Osteoblast (primary cell): Measurements from ENCODE around the gene GNLY. TPM values are rescaled to one million over a fixed set of nuclear protein-coding genes. Genes with fewer than 3 reads are reported as not detected.

Experiments used
- DNase-seq: peaks from one replicate; pipeline ENCODE4 v3.0.0; 2011; ENCODE audit warnings: low spot score, mixed read lengths; ENCODE audit not compliant: insufficient read length; ENCODE audit errors: missing footprints
- H2AFZ ChIP-seq: 2 replicates; pipeline ENCODE4 v1.6.0; 2011; ENCODE audit warnings: mild to moderate bottlenecking, low read length
- H3K27ac ChIP-seq: 2 replicates; pipeline ENCODE4 v1.5.1; 2011; ENCODE audit warnings: mild to moderate bottlenecking, low read depth, low read length, moderate library complexity
- H3K27me3 ChIP-seq: 2 replicates; pipeline ENCODE4 v1.6.0; 2012; ENCODE audit warnings: mild to moderate bottlenecking, control low read depth, inconsistent platforms, low read length, moderate library complexity; ENCODE audit not compliant: insufficient read depth
- H3K36me3 ChIP-seq: 2 replicates; pipeline ENCODE4 v1.5.1; 2011; ENCODE audit warnings: mild to moderate bottlenecking, low read length, control low read depth, moderate library complexity; ENCODE audit not compliant: insufficient read depth
- H3K4me1 ChIP-seq: 2 replicates; pipeline ENCODE4 v1.5.1; 2011; ENCODE audit warnings: mild to moderate bottlenecking, low read length, control low read depth, moderate library complexity; ENCODE audit not compliant: insufficient read depth
- H3K4me2 ChIP-seq: 2 replicates; pipeline ENCODE4 v1.6.0; 2011; ENCODE audit warnings: mild to moderate bottlenecking, low read length; ENCODE audit not compliant: insufficient read depth
- H3K4me3 ChIP-seq: fragments of 200-600 bp; sonication (generic); 3 replicates; pipeline ENCODE4 v1.5.1; 2012; ENCODE audit warnings: mild to moderate bottlenecking, low read length, inconsistent platforms; ENCODE audit not compliant: insufficient read depth
- H3K79me2 ChIP-seq: 2 replicates; pipeline ENCODE4 v1.6.0; 2012; ENCODE audit warnings: mild to moderate bottlenecking, low read length, control low read depth, inconsistent platforms; ENCODE audit not compliant: insufficient read depth
- H3K9me3 ChIP-seq: 2 replicates; pipeline ENCODE4 v1.5.1; 2011; ENCODE audit warnings: low read depth, low read length, control low read depth
- H4K20me1 ChIP-seq: 2 replicates; pipeline ENCODE4 v1.6.0; 2012; ENCODE audit warnings: mild to moderate bottlenecking, low read length, control low read depth; ENCODE audit not compliant: insufficient read depth
- CTCF ChIP-seq: IDR thresholded peaks from 2 replicates; pipeline ENCODE4 v1.5.1; 2011; ENCODE audit warnings: mild to moderate bottlenecking, low read depth, low read length, moderate library complexity; ENCODE audit errors: extremely low read depth
- total RNA-seq: library from RNA; depleted of rRNA; stranded (reverse); fragments of >200 nt; gene quantifications from 2 replicates; pipeline ENCODE4 v1.2.3, GENCODE V29; 2012

The GNLY gene
- total RNA-seq, 1 donor: not detected

- Histone ChIP-seq H3K27me3 (peaks cover 3% of the 10 kb centered on the region), H3K4me2 (no peak overlapping the region), H2AFZ (no peak overlapping the region), H4K20me1 (no peaks in the 10 kb centered on the region), H3K36me3 (no peaks in the 10 kb centered on the region), H3K79me2 (no peaks in the 10 kb centered on the region), H3K9me3 (no peaks in the 10 kb centered on the region), H3K4me1 (peaks cover under 1% of the 10 kb centered on the region), H3K27ac (no peak overlapping the region), H3K4me3 (no peak overlapping the region)
- DNase-seq: no peak
- no peak for TF ChIP-seq CTCF
Measured at GRCh38 chr2:85673716-85674375, 20.3 kb upstream of the GNLY start.

GRCh38 chr2:85674417-85674816 lies 19.7 kb upstream of the GNLY start:
- peaks cover 3% of the 10 kb centered on the region for H3K27me3 ChIP-seq
- TF ChIP-seq CTCF: no peak
- no peak for DNase-seq

GRCh38 chr2:85675427-85675826 lies 18.7 kb upstream of the GNLY start:
- Histone ChIP-seq H3K36me3 (no peaks in the 10 kb centered on the region), H3K79me2 (no peaks in the 10 kb centered on the region), H3K4me2 (no peak overlapping the region), H3K9me3 (no peaks in the 10 kb centered on the region), H3K4me3 (no peak overlapping the region), H3K27ac (no peak overlapping the region), H3K27me3 (no peaks in the 10 kb centered on the region), H4K20me1 (no peaks in the 10 kb centered on the region), H2AFZ (no peak overlapping the region), H3K4me1 (peaks cover 5% of the 10 kb centered on the region)
- TF ChIP-seq CTCF: no peak
- DNase-seq: no peak

More at GRCh38 chr2:85674417-85674816, 19.7 kb upstream of the GNLY start:
- Histone ChIP-seq H4K20me1 (no peaks in the 10 kb centered on the region), H3K4me2 (no peak overlapping the region), H3K27ac (no peak overlapping the region), H3K36me3 (no peaks in the 10 kb centered on the region), H3K79me2 (no peaks in the 10 kb centered on the region), H3K4me1 (peaks cover 5% of the 10 kb centered on the region), H3K4me3 (no peak overlapping the region), H3K9me3 (no peaks in the 10 kb centered on the region), H2AFZ (no peak overlapping the region)

GRCh38 chr2:85675866-85676548 lies 18.2 kb upstream of the GNLY start:
- H3K36me3 ChIP-seq: no peaks in the 10 kb centered on the region
- H3K4me2 ChIP-seq: no peak overlapping the region
- no peak overlapping the region for H2AFZ ChIP-seq
- no peaks in the 10 kb centered on the region for H3K27me3 ChIP-seq
- no peak for DNase-seq
- no peak overlapping the region for H3K4me3 ChIP-seq
- H3K27ac ChIP-seq: no peak overlapping the region
- no peaks in the 10 kb centered on the region for H4K20me1 ChIP-seq
- no peaks in the 10 kb centered on the region for H3K79me2 ChIP-seq
- TF ChIP-seq CTCF: no peak
- no peaks in the 10 kb centered on the region for H3K9me3 ChIP-seq
- peaks cover 5% of the 10 kb centered on the region for H3K4me1 ChIP-seq
